Brain microvascular endothelial cell (primary cell): ENCODE results near the gene MED20.
"Not testable (repeated sequence)": the region's sequence is repeated elsewhere in the genome, so short reads cannot be mapped to it uniquely, and the experiment has no call there.

Experiments used
- DNase-seq: peaks from one replicate; pipeline ENCODE4 v3.0.0-alpha.2; 2020
- H3K27ac ChIP-seq: fragments of 250-450 bp; sonication (Bioruptor Pico); 2 replicates; pipeline ENCODE4 v1.5.1; 2020; ENCODE audit warnings: mild to moderate bottlenecking, moderate library complexity
- H3K27me3 ChIP-seq: fragments of 250-450 bp; sonication (Bioruptor Pico); replicated peaks from 2 replicates; pipeline ENCODE4 v1.5.1; 2020; ENCODE audit warnings: mild to moderate bottlenecking
- H3K36me3 ChIP-seq: fragments of 250-450 bp; sonication (Bioruptor Pico); replicated peaks from 2 replicates; pipeline ENCODE4 v1.5.1; 2020; ENCODE audit warnings: mild to moderate bottlenecking
- H3K4me3 ChIP-seq: 2 replicates; pipeline ENCODE4 v1.5.1; 2011; ENCODE audit warnings: low read depth, mild to moderate bottlenecking, control low read depth, low read length, moderate library complexity
- CTCF ChIP-seq: IDR thresholded peaks from 2 replicates; pipeline ENCODE4 v1.5.1; 2011; ENCODE audit warnings: low read depth, mild to moderate bottlenecking, moderate library complexity, low read length, control low read depth, inconsistent platforms; ENCODE audit errors: missing control alignments
- in situ Hi-C: cut with HindIII; loops from 2 replicates; pipeline ENCODE4 v1.10.0; 2017; ENCODE audit warnings: low sequenced_read_pairs, low pct_ligation_motif_present

Gene MED20

GRCh38 chr6:41957117-41957516 lies 36.2 kb upstream of the MED20 start:
- no peak overlapping the region for H3K27ac ChIP-seq
- no peak for DNase-seq
- H3K36me3 ChIP-seq: no peaks in the 10 kb centered on the region
- H3K4me3 ChIP-seq: no peak overlapping the region
- in situ Hi-C loops: no loop called here
- TF ChIP-seq CTCF: no peak
- H3K27me3 ChIP-seq: no peaks in the 10 kb centered on the region

DNA sequence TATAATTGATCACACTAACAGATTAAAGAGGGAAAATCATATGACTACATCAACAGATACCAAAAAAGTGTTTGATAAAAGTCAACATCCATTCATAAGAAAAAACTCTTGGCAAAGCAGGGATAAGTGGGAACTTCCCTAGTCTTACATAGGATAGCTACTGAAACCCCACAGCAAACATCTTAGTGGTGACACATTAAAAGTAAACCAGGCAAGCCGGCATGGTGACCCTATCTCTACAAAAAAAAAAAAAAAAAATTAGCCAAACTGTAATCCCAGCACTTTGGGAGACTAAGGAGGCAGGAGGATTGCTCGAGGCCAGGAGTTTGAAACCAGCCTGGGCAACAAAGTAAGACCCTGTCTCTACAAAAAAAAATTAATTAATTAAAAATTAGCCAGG lies 34.5 kb upstream of the MED20 start:
- Histone ChIP-seq H3K27ac (no peak overlapping the region), H3K4me3 (no peak overlapping the region), H3K36me3 (no peaks in the 10 kb centered on the region), H3K27me3 (no peaks in the 10 kb centered on the region)
- in situ Hi-C loops: no loop called here
- DNase-seq: no peak
- no peak for TF ChIP-seq CTCF

DNA sequence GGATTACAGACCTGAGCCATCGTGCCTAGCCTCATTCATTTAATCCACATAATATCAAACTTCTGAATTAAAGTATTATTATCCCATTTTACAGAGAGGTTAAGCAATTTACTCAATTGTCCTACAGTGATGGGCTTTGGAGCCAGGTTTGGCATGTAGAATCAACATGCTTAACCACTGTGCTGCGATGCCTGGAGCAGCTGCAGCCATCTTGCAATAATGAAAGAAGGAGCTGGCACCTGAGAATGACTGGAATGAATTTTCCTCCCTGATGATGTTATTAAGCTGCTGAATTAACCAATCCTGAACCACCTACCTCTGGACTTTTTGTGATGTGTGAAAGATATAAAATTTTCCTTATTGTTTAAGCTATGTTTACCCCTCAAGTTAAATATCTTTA lies 33.7 kb upstream of the MED20 start:
- no peak for DNase-seq
- in situ Hi-C loops: no loop called here
- Histone ChIP-seq H3K27me3 (no peaks in the 10 kb centered on the region), H3K27ac (no peak overlapping the region), H3K4me3 (no peak overlapping the region), H3K36me3 (no peaks in the 10 kb centered on the region)
- TF ChIP-seq CTCF: no peak

GRCh38 chr6:41947581-41948220 lies 26.8 kb upstream of the MED20 start:
- Histone ChIP-seq H3K27ac (no peak overlapping the region), H3K4me3 (no peak overlapping the region), H3K36me3 (no peaks in the 10 kb centered on the region), H3K27me3 (no peaks in the 10 kb centered on the region)
- DNase-seq: no peak
- in situ Hi-C loops: no loop called here
- no peak for TF ChIP-seq CTCF

- H3K4me3 ChIP-seq: no peak overlapping the region
- no peaks in the 10 kb centered on the region for H3K27me3 ChIP-seq
- TF ChIP-seq CTCF: no peak
- in situ Hi-C loops: no loop called here
- no peak overlapping the region for H3K27ac ChIP-seq
- DNase-seq: no peak
- no peaks in the 10 kb centered on the region for H3K36me3 ChIP-seq
These were observed 22.5 kb upstream of the MED20 start for GRCh38 chr6:41943456-41943855.

DNA sequence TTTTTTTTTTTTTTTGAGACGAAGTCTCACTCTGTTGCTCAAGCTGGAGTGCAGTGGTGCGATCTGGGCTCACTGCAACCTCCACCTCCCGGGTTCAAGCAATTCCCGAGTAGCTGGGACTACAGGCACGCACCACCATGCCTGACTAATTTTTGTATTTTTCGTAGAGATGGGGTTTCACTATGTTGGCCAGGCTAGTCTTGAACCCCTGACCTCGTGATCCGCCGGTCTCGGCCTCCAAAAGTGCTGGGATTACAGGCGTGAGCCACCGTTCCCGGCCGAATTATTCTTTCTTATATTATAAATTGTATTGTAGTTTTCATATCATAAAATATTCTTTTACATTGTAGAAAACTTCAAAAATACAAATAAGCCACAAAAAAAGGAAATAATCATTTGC lies 21.9 kb upstream of the MED20 start:
- H3K27ac ChIP-seq, in situ Hi-C loops, H3K27me3 ChIP-seq, DNase-seq, H3K4me3 ChIP-seq, H3K36me3 ChIP-seq: not testable (repeated sequence)
